Stimulated activated CD4-positive, alpha-beta T cell treated with anti-CD3 and anti-CD28 coated beads, Interleukin-15, amount 100 ng/mL, for 1 hour (primary cell): ENCODE results near the gene MINDY4.

ENCODE experiments used
- DNase-seq, 2 donors: peaks; one replicate each; pipeline ENCODE4 v3.0.0-alpha.2; 2020; ENCODE audit warnings: low read depth in 1 of 2, low spot score in 1 of 2

The MINDY4 gene

GRCh38 chr7:30927559-30927958, 156.3 kb downstream of the MINDY4 start:
- DNase-seq = no peak

- DNase-seq = no peak
Measured at GRCh38 chr7:30928254-30928872, 157.1 kb downstream of the MINDY4 start.

GRCh38 chr7:30929686-30930085, 158.5 kb downstream of the MINDY4 start:
- DNase-seq = no peak

GRCh38 chr7:30930621-30931020, 159.4 kb downstream of the MINDY4 start:
- no peak for DNase-seq

- no peak for DNase-seq
Measured at GRCh38 chr7:30931161-30931928, 160.1 kb downstream of the MINDY4 start.

GRCh38 chr7:30931929-30932540, 160.8 kb downstream of the MINDY4 start:
- no peak for DNase-seq

- no peak for DNase-seq
Measured at GRCh38 chr7:30932562-30932961, 161.3 kb downstream of the MINDY4 start.

GRCh38 chr7:30933124-30933974, 162.1 kb downstream of the MINDY4 start:
- DNase-seq = no peak

- DNase-seq = no peak
Measured at GRCh38 chr7:30934225-30934624, 163.0 kb downstream of the MINDY4 start.

- no peak for DNase-seq
Measured at GRCh38 chr7:30934732-30935568, 163.7 kb downstream of the MINDY4 start.

- no peak for DNase-seq
Measured at GRCh38 chr7:30935569-30935877, 164.3 kb downstream of the MINDY4 start.

GRCh38 chr7:30936650-30937245, 165.5 kb downstream of the MINDY4 start:
- no peak for DNase-seq

- DNase-seq = no peak
Measured at GRCh38 chr7:30937416-30937815, 166.2 kb downstream of the MINDY4 start.

GRCh38 chr7:30938435-30939316, 167.5 kb downstream of the MINDY4 start:
- DNase-seq = peak in 1 of 2 donors; percentile 47

- no peak for DNase-seq
Measured at GRCh38 chr7:30941582-30942323, 170.5 kb downstream of the MINDY4 start.
